Stomach (tissue), 9 donors: ENCODE results near the gene B3GNT9. TPM values are rescaled to one million over a fixed set of nuclear protein-coding genes. Genes with fewer than 3 reads are reported as not detected.

Experiments used
- DNase-seq, 2 donors: peaks; one replicate each; pipeline versions ENCODE4 v3.0.0 to v3.0.0-alpha.2; 2013 to 2019
- H3K27ac ChIP-seq, 5 donors: fragments of 200-600 bp in 4 of 5; sonication (generic) in 4 of 5; one replicate each; pipeline ENCODE4 v1.5.1; 2013 to 2019; ENCODE audit warnings: mild to moderate bottlenecking in 1 of 5, moderate library complexity in 1 of 5
- H3K27me3 ChIP-seq, 3 donors: fragments of 200-600 bp; sonication (generic); one replicate each; pipeline ENCODE4 v1.5.1; 2017 to 2019; ENCODE audit warnings: mixed run types in 1 of 3
- H3K36me3 ChIP-seq, 4 donors: fragments of 200-600 bp; sonication (generic); 1 replicate in 3 of 4; 2 replicates in 1 of 4; pipeline ENCODE4 v1.5.1; 2016 to 2019
- H3K4me1 ChIP-seq, 4 donors: fragments of 200-600 bp; sonication (generic); one replicate each; pipeline ENCODE4 v1.5.1; 2016 to 2019
- H3K4me3 ChIP-seq, 4 donors: fragments of 200-600 bp; sonication (generic) in 3 of 4; one replicate each; pipeline ENCODE4 v1.5.1; 2016 to 2019; ENCODE audit warnings: mild to moderate bottlenecking in 1 of 4
- H3K9me3 ChIP-seq, 4 donors: fragments of 200-600 bp; sonication (generic); one replicate each; pipeline ENCODE4 v1.5.1; 2016 to 2019
- EP300 ChIP-seq: sonication (generic); formaldehyde crosslinking; IDR thresholded peaks from one replicate; pipeline ENCODE4 v1.6.1; 2017; ENCODE audit warnings: antibody characterized with exemption
- POLR2A ChIP-seq, 4 donors: fragments of 450-650 bp; IDR thresholded peaks; one replicate each; pipeline ENCODE4 v1.6.1; 2016; ENCODE audit warnings: antibody characterized with exemption in 4 of 4, control low read depth in 2 of 4, mild to moderate bottlenecking in 1 of 4, moderate library complexity in 1 of 4
- POLR2AphosphoS5 ChIP-seq, 3 donors: sonication (generic); formaldehyde crosslinking; IDR thresholded peaks; one replicate each; pipeline ENCODE4 v1.6.1; 2016; ENCODE audit warnings: antibody characterized with exemption in 3 of 3
- WGBS, 5 donors: extraction: QIAGEN DNeasy Blood & Tissue Kit in 3 of 5; methylation state at CpG; one replicate each; pipeline versions ENCODE4 v1.1.5 to v1.1.7; 2013 to 2018; 5-methylcytosine and 5-hydroxymethylcytosine counted together
- intact Hi-C: fragments of 100-400 bp; cut with DNase I; formaldehyde crosslinking; loops from one replicate; pipeline ENCODE4 v1.15.1; 2023; ENCODE audit warnings: low total_unique reads
- polyA plus RNA-seq, 3 donors: library from polyadenylated mRNA; stranded (reverse); fragments of 200-250 nt; gene quantifications; one replicate each; pipeline ENCODE4 v1.2.3, GENCODE V29; 2013
- total RNA-seq, 5 donors: library from RNA; depleted of rRNA; stranded (reverse); fragments of >200 nt; gene quantifications; one replicate each; pipeline versions ENCODE4 v1.1.0 to v1.2.3, GENCODE V29; 2014 to 2016
- TF ChIP-seq, protein P1 (sequence below), 7 experiments: fragments of 450-650 bp in 4 of 7; fragments of 200-600 bp in 3 of 7; sonication (generic) in 3 of 7; IDR thresholded peaks; one replicate each; pipeline ENCODE4 v1.5.1; 2016 to 2019; ENCODE audit warnings: antibody characterized with exemption in 7 of 7, control low read depth in 2 of 7, mild to moderate bottlenecking in 1 of 7
- donor health status: healthy with polysubstance abuse.
- donor health status: Bipolar disorder and iron deficiency.
- donor health status: healthy.

The B3GNT9 gene
- total and polyA plus RNA-seq, 8 donors = 0.58 to 11.2 (median 4.2) TPM

DNA sequence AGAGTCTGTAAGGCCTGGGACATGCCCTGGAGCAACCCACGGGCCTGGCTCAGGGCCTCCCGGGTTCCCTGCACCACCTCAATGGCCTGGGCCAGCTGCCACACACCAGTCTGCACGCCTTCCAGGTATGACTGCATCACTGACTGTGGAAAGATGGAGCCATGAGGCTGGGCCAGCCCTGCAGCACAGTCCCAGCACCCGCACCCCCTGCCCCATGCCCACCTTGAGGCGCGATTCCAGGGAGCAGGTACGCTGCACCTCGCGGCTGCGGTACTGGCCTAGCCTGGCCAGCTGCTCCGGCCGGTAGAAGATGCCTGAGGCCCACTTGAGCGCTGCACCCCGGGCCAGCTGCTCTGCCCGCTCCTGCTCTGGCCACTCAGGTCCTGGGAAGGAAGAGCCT, 38.0 kb upstream of the B3GNT9 start:
- peaks cover 0 to 8% (median 4%) of the 10 kb centered on the region in 4 donors for H3K36me3 ChIP-seq
- H3K4me1 ChIP-seq = peaks cover 40 to 50% (median 41%) of the 10 kb centered on the region in 4 donors
- H3K27me3 ChIP-seq = peaks cover 0 to 4% (median 0%) of the 10 kb centered on the region in 3 donors
- H3K27ac ChIP-seq = no peak overlapping the region
- DNase-seq = no peak
- no peaks in the 10 kb centered on the region for H3K9me3 ChIP-seq
- WGBS, 5 donors = 75 to 95% (median 92%) methylated on average over 5 to 15 of the region's 15 CpGs
- H3K4me3 ChIP-seq = no peak overlapping the region
- TF ChIP-seq EP300 (no peak), POLR2AphosphoS5 (IDR thresholded peaks at IDR 0.05) (no peak), POLR2A (IDR thresholded peaks at IDR 0.05) (no peak)
- TF ChIP-seq, protein P1, sequence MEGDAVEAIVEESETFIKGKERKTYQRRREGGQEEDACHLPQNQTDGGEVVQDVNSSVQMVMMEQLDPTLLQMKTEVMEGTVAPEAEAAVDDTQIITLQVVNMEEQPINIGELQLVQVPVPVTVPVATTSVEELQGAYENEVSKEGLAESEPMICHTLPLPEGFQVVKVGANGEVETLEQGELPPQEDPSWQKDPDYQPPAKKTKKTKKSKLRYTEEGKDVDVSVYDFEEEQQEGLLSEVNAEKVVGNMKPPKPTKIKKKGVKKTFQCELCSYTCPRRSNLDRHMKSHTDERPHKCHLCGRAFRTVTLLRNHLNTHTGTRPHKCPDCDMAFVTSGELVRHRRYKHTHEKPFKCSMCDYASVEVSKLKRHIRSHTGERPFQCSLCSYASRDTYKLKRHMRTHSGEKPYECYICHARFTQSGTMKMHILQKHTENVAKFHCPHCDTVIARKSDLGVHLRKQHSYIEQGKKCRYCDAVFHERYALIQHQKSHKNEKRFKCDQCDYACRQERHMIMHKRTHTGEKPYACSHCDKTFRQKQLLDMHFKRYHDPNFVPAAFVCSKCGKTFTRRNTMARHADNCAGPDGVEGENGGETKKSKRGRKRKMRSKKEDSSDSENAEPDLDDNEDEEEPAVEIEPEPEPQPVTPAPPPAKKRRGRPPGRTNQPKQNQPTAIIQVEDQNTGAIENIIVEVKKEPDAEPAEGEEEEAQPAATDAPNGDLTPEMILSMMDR (IDR thresholded peaks at IDR 0.05) = no peak
- intact Hi-C loops = no loop called here

DNA sequence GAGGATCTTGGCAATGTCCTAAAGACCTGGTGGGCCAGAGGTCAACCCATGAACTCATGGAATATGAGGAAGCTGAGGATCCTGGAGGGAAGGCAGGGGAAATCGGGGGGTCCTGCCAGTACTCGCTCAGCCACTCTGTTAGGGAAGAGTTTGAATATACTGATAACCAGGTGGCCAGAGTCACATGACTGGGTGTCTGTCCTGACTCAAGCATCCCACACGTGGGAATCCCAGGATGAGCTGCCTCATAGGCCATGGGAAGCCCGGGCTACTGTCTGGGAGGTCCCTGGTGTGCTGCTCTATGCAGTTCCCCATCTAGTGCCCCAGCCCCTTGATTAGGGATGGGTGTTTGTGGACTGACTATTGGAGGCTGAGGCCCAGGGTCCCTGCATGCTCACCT, 37.5 kb upstream of the B3GNT9 start:
- 72 to 90% (median 82%) methylated on average over 3 to 4 of the region's 4 CpGs for WGBS, 5 donors
- intact Hi-C loops = no loop called here

DNA sequence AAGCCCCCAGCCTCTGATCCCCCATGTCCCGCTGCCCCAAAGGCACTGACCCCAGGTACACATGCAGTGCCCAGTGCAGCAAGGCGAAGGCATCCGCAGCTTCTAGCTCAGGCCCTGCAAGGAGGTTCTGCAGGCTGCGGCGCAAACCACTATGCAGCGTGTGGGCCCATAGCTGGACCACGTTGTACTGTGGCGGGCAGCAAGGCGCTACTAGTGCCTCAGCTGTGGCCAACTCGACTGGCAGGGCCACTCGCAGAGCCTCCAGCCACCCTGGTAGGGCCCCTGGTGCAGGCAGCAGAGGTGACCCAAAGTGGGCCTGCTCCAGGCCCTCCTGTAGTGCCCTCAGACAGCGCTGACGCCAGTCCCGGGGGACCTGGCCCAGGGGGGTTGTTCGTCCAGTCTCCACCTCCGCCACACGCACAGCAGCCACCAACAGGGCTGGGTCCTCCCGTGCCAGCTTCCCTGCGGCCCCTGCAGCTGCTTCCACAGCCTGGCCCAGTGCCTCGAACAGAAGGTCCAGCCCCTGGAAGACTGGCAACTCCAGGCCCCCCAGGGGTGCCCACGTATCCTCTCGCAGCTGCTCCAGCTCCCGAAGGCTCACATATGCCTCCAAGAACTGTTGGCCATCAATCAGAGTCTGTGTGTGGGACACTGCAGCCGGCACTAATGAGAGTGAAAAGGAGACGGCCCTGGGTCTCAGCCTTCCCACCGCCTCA, 36.5 kb upstream of the B3GNT9 start:
- no peak overlapping the region for H3K4me3 ChIP-seq
- H3K27ac ChIP-seq = no peak overlapping the region
- intact Hi-C loops = no loop called here
- no peaks in the 10 kb centered on the region for H3K9me3 ChIP-seq
- H3K4me1 ChIP-seq = peaks cover 31 to 47% (median 37%) of the 10 kb centered on the region in 4 donors
- peaks cover 0 to 4% (median 0%) of the 10 kb centered on the region in 3 donors for H3K27me3 ChIP-seq
- no peak for DNase-seq
- WGBS, 5 donors = 79 to 93% (median 88%) methylated on average over 8 to 26 of the region's 26 CpGs
- no peaks in the 10 kb centered on the region for H3K36me3 ChIP-seq
- TF ChIP-seq, protein P1 (IDR thresholded peaks at IDR 0.05) = no peak
- TF ChIP-seq POLR2AphosphoS5 (IDR thresholded peaks at IDR 0.05) (no peak), POLR2A (IDR thresholded peaks at IDR 0.05) (no peak), EP300 (no peak)

More for the DNA sequence above, 37.5 kb upstream of the B3GNT9 start:
- DNase-seq = no peak
- peaks cover 0 to 3% (median 1%) of the 10 kb centered on the region in 4 donors for H3K36me3 ChIP-seq
- no peaks in the 10 kb centered on the region for H3K9me3 ChIP-seq
- H3K4me3 ChIP-seq = no peak overlapping the region
- TF ChIP-seq, protein P1 (IDR thresholded peaks at IDR 0.05) = no peak
- TF ChIP-seq EP300 (no peak), POLR2A (IDR thresholded peaks at IDR 0.05) (no peak), POLR2AphosphoS5 (IDR thresholded peaks at IDR 0.05) (no peak)
- H3K27ac ChIP-seq = no peak overlapping the region
- H3K27me3 ChIP-seq = peaks cover 0 to 4% (median 0%) of the 10 kb centered on the region in 3 donors
- H3K4me1 ChIP-seq = peaks cover 36 to 46% (median 37%) of the 10 kb centered on the region in 4 donors

DNA sequence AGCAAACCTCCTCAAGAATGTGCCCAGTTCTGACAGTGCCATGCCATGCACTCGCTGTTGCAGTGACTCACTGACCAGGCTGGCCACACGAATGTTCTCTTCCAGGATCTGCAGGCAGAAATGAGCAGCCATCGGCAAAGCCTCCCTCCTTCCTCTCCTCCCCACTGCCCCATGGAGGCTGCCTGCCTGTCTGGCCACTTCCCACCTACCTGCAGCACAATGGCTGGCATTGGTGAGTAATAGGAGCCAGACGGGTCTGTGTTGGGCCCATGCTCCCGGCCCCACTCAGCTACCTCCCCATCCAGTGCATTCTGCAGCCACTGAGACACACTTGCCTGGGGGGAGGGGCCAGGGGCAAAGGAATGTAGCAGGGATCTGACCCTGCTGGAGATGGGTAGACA, 35.8 kb upstream of the B3GNT9 start:
- intact Hi-C loops = no loop called here
- no peaks in the 10 kb centered on the region for H3K36me3 ChIP-seq
- TF ChIP-seq POLR2A (IDR thresholded peaks at IDR 0.05) (no peak), EP300 (no peak), POLR2AphosphoS5 (IDR thresholded peaks at IDR 0.05) (no peak)
- TF ChIP-seq, protein P1 (IDR thresholded peaks at IDR 0.05) = no peak
- H3K4me1 ChIP-seq = peaks cover 28 to 52% (median 36%) of the 10 kb centered on the region in 4 donors
- no peak for DNase-seq
- no peak overlapping the region for H3K4me3 ChIP-seq
- 38 to 64% (median 51%) methylated on average over 4 to 5 of the region's 5 CpGs for whole genome bisulfite sequencing, 5 donors
- H3K27ac ChIP-seq = no peak overlapping the region
- no peaks in the 10 kb centered on the region for H3K9me3 ChIP-seq
- peaks cover 0 to 4% (median 0%) of the 10 kb centered on the region in 3 donors for H3K27me3 ChIP-seq
